ENCODE results near the gene SLC39A13. TPM values are rescaled to one million over a fixed set of nuclear protein-coding genes. Genes with fewer than 3 reads are reported as not detected.

Gene SLC39A13
- total RNA-seq, 1 experiment from 2014 or later = 29.2 TPM

DNA sequence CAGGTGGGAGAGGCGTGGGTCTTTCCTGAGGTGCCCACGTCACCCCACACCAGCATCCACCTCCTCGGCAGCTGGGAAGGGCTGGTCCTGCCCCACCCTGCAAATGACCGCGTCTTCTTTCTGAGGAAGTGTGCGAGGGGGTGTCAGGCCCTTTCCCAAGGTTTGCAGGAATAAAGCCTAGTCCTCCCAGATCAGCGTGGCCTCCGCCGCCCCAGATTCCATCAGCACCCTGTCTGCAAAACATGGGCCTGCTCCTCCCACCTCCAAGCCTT, 14.4 kb upstream of the SLC39A13 start:
- Histone ChIP-seq H4K8ac (replicated peaks; ENCODE audit: insufficient read length, low read depth, low read length) (no peak overlapping the region), H2AFZ (ENCODE audit: low read length) (no peak overlapping the region), H3K14ac (ENCODE audit: insufficient read depth, low read length) (no peak overlapping the region), H3K27ac (ENCODE audit: insufficient read length, low read depth, low read length) (no peak overlapping the region), H2BK20ac (ENCODE audit: low read depth, low read length, poor library complexity, severe bottlenecking) (no peak overlapping the region), H2BK5ac (ENCODE audit: insufficient read length, low read length) (no peak overlapping the region), H3K4me1 (ENCODE audit: insufficient read depth, low read length) (no peaks in the 10 kb centered on the region), H3K18ac (ENCODE audit: insufficient read length, low read depth, low read length) (no peak overlapping the region), H2BK12ac (ENCODE audit: insufficient read length, low read depth, low read length) (no peak overlapping the region), H4K91ac (ENCODE audit: insufficient read length, low read depth, low read length) (no peak overlapping the region), H3K4ac (ENCODE audit: low read depth, low read length) (no peak overlapping the region), H3K79me1 (ENCODE audit: insufficient read depth, low read depth, low read length, poor library complexity, severe bottlenecking) (no peaks in the 10 kb centered on the region), H3K27me3 (ENCODE audit: insufficient read depth, low read length) (no peaks in the 10 kb centered on the region), H3K9me3 (ENCODE audit: control insufficient read depth, low read depth, low read length) (no peaks in the 10 kb centered on the region), H2BK120ac (ENCODE audit: low read depth, low read length, poor library complexity, severe bottlenecking) (no peak overlapping the region), H3K56ac (ENCODE audit: insufficient read length, low read depth, low read length) (no peak overlapping the region), H4K20me1 (ENCODE audit: control insufficient read depth, insufficient read depth, insufficient read length) (no peaks in the 10 kb centered on the region), H3K23me2 (ENCODE audit: insufficient read length, low read depth, low read length, poor library complexity, severe bottlenecking) (no peaks in the 10 kb centered on the region), H3K23ac (ENCODE audit: insufficient read length, low read depth, low read length) (no peak overlapping the region), H2BK15ac (ENCODE audit: low read depth, low read length) (no peak overlapping the region), H3T11ph (ENCODE audit: low read length) (no peak overlapping the region), H3K4me2 (ENCODE audit: insufficient read depth, insufficient read length, low read length) (no peak overlapping the region), H3K9ac (ENCODE audit: extremely low read depth, insufficient read length, low read length) (no peak overlapping the region), H4K5ac (ENCODE audit: insufficient read length, low read depth, low read length) (no peak overlapping the region), H3K79me2 (ENCODE audit: insufficient read depth, low read length) (no peaks in the 10 kb centered on the region), H2AK5ac (ENCODE audit: insufficient read length, low read length) (no peak overlapping the region)
- peaks cover 9 to 12% of the 10 kb centered on the region in 2 experiments for H3K4me1 Mint-ChIP-seq
- no peaks in the 10 kb centered on the region for H3K36me3 Mint-ChIP-seq (ENCODE audit: insufficient read depth in 1 of 3, low read depth in 3 of 3)
- peak overlapping the region in 2 of 3 experiments; percentile 55 to 87; a peak in 3 of 7 replicates for H3K27ac Mint-ChIP-seq
- H3K27me3 Mint-ChIP-seq (ENCODE audit: low read depth) = no peaks in the 10 kb centered on the region; the same call in 1 of the 2 replicates
- WGBS (ENCODE audit: extremely low coverage, insufficient read length, low lambda C conversion rate) = no CpG with 5 or more reads among the region's 9 CpGs
- H3K9me3 Mint-ChIP-seq = no peaks in the 10 kb centered on the region; a peak in 1 of 5 replicates
- TF ChIP-seq, protein P1, sequence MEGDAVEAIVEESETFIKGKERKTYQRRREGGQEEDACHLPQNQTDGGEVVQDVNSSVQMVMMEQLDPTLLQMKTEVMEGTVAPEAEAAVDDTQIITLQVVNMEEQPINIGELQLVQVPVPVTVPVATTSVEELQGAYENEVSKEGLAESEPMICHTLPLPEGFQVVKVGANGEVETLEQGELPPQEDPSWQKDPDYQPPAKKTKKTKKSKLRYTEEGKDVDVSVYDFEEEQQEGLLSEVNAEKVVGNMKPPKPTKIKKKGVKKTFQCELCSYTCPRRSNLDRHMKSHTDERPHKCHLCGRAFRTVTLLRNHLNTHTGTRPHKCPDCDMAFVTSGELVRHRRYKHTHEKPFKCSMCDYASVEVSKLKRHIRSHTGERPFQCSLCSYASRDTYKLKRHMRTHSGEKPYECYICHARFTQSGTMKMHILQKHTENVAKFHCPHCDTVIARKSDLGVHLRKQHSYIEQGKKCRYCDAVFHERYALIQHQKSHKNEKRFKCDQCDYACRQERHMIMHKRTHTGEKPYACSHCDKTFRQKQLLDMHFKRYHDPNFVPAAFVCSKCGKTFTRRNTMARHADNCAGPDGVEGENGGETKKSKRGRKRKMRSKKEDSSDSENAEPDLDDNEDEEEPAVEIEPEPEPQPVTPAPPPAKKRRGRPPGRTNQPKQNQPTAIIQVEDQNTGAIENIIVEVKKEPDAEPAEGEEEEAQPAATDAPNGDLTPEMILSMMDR (conservative IDR thresholded peaks at IDR 0.05) = no peak
- no peak overlapping the region; a peak in 1 of 5 replicates for H3K4me3 Mint-ChIP-seq
- DNase-seq = peak; percentile 24
